ENCODE measurements around the gene ZNF488. TPM values are rescaled to one million over a fixed set of nuclear protein-coding genes. Genes with fewer than 3 reads are reported as not detected.

The ZNF488 gene
- total RNA-seq, result under 1 TPM in 1 of 4 donors, not detected in 3; 0.19 TPM

GRCh38 chr10:47384148-47384921 is at the start of gene ZNF488:
Gene ZNF488, minus strand, starts transcription at chr10:47384293. Its CDS starts 15,464 bp downstream, at chr10:47368829.
- TF ChIP-seq CTCF (IDR thresholded peaks at IDR 0.05; ENCODE audit: low read depth), result no peak

GRCh38 chr10:47425813-47426419 is 41.8 kb upstream of the ZNF488 start:
- no peak for TF ChIP-seq CTCF (IDR thresholded peaks at IDR 0.05; ENCODE audit: low read depth)

- TF ChIP-seq CTCF (IDR thresholded peaks at IDR 0.05; ENCODE audit: low read depth), result no peak
These were observed 40.1 kb upstream of the ZNF488 start for GRCh38 chr10:47424231-47424630.

- TF ChIP-seq CTCF (IDR thresholded peaks at IDR 0.05; ENCODE audit: low read depth), result no peak
These were observed 39.4 kb upstream of the ZNF488 start for GRCh38 chr10:47423476-47423875.

- no peak for TF ChIP-seq CTCF (IDR thresholded peaks at IDR 0.05; ENCODE audit: low read depth)
These were observed 37.2 kb upstream of the ZNF488 start for GRCh38 chr10:47421057-47421952.

- no peak for TF ChIP-seq CTCF (IDR thresholded peaks at IDR 0.05; ENCODE audit: low read depth)
These were observed 36.4 kb upstream of the ZNF488 start for GRCh38 chr10:47420305-47421056.
